Inflammatory macrophage (primary cell): ENCODE results near the gene PTPRG.
"Not testable (repeated sequence)": the region's sequence is repeated elsewhere in the genome, so short reads cannot be mapped to it uniquely, and the experiment has no call there.

ENCODE experiments used
- DNase-seq, 2 donors: peaks; one replicate each; pipeline ENCODE4 v3.0.0-alpha.2; 2020 to 2022
- total RNA-seq, 18 experiments: gene quantifications; one replicate each; lab custom pipeline; 2026; ENCODE audit warnings: mixed read lengths in 6 of 18, inconsistent platforms in 2 of 18; lab: John Stamatoyannopoulos, UW

PTPRG gene
- 0 to 0.36 (median 0.12) reads per million in 18 experiments for total RNA-seq

DNA sequence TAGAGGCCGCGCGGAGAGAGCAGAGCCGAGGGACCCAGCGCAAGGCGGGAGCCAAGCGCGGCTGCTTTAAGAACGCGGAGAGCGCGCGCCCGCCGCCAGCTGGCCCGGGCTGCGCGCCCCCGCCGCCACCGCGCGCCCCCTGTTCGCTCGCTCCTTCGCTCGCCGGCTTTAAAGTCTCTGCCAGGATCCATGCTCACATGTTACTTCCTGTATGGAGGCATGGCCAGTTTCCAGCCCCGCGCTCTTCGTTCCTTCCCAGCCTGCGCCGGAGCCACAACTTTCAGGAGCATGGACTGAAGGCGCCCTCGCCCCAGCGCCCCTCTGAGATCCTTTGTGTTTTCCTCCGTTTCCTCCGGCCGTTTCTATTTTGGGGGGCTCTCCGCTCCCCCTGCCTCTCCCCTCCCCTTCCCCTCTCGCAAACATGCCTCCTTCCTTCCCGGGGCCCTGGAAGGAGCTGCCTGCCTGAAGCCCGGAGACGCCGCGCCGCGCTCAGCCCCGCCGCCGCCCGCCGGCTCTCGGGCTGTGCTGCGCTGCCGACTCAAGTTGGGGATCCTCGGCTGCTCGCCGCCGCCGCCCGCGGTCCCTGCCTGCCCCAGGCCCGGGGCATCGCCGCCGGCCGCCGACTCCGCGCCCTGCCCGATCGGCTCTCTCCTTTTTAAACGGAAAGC, at the start of gene PTPRG:
Gene PTPRG (plus strand): TSS at position 198 of the 668 bp plus-strand sequence. CDS start 717 bp downstream, outside the sequence.
- DNase-seq: no peak

DNA sequence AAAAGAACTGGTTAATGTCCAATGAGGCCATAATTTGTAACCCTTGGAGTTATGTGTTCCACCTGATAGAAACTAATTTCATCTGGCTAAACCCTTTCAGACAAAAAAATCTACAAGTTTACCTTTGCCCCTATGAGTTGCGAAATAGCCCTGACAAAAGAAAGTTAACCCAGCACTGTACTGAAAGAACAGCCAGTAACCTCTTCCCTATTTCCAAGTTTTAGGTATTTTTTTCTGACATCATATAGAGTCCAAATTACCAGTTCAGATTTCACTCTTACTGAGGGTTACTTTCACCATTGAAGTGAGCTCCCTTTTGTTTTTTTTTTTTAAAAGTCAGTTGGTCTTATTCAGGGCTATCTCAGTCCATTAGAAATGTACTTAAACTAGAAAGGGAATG, 42.8 kb upstream of the PTPRG start:
- DNase-seq: no peak

DNA sequence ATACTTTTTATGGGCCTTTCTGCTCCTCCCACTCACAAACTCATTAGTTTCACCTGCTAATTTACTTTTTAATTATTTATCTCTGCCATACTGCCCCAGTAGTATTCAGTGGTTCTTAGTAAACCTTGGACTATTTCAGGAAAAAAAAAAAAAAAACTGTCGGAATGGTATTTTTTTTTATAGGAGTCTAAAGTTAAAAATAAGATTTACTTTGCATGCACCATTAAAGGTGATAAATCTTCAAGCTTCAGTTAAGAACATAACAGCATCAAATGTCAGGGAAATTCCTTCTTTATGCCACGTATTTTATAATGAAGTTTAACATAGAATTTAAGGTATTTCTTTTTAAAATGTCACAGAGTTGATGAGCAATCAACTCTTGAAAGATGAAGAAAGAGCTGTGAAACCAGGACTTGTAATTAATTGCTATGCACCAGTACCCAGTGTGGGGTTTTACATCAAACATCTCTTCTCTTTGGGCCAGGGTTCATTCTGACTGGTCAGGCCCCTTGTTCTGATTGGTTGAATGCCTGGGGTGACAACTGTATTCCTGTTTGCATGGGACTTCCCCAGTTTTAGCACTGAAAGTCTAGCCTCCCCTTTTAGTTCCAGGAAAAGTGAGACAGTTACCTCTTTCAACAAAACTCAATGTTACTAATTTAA, 40.3 kb upstream of the PTPRG start:
- no peak for DNase-seq

DNA sequence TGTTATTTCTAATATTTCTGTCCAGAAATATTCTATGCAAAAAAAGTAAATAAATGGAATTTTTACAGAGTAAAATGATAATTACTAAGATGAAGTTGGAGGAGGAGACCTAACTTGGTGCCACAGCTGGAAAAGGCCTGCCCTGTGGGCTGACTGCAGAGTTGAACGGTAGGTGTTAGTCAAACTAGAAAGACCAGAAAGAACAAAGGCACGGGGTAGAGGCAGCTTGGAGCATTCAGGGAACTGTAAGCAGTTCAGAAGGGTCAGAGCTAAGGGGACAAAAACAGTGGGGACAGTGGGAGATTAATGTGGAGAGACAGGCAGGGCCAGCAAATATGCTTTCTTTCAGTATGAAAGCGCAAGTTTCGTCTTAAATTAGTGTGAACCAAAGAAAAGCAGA, 39.3 kb upstream of the PTPRG start:
- no peak for DNase-seq

DNA sequence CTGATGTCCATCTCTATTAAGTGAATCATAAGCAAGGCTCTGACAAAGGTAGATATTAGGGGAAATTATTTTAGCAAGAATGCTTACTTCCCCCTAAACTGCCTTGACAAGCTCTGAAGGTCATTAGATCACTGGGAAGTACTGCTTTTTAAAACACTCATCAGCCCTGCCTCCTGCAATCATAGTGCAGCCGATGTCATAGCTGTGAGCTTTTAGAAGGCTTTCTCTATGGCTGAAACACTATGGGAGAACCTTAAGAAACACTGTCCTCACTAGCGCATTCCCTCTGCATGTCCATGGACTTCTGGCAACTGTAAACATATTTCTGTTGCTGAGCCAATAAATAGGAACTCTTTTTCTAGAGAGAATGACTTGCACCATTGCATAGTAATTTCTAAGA, 38.7 kb upstream of the PTPRG start:
- DNase-seq: no peak

DNA sequence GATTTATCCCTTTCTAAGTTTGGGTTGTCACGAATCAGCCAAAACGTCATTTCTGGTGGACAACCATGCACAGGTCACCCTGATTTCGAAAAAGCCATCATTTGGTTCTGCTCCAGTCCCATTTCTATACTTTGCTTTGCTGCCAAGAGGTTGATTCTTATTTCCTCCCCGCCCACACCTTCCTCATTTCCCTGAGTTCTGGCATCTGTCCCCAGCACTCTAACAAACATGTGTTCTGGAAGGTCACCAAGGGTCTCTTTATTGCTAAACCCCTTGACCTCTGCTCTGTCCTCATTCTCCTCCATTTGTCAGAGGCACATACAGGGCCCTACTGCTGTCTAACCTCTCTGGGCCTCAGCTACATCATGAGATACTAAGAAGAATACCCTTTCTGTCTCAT, 36.4 kb upstream of the PTPRG start:
- DNase-seq: peak; percentile 1 to 4

DNA sequence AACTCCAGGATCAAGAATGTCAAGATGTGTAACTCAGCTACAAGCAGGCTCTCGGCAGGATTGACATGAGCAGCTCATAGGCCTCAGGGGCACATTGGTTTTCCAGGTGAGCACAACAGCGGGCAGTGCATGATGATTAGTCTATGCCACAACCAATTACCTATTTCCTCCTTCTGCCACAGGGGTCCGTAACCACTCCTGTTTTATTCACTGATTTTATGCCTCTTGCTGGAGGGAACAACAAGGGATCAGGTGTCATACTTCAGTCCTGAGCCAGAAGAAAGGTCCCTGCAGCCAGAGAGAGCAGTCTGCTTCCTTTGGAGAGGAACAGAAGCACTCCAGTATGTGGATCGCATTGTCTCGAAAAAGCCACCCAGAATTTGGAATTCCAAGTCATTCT, 35.1 kb upstream of the PTPRG start:
- DNase-seq: no peak

DNA sequence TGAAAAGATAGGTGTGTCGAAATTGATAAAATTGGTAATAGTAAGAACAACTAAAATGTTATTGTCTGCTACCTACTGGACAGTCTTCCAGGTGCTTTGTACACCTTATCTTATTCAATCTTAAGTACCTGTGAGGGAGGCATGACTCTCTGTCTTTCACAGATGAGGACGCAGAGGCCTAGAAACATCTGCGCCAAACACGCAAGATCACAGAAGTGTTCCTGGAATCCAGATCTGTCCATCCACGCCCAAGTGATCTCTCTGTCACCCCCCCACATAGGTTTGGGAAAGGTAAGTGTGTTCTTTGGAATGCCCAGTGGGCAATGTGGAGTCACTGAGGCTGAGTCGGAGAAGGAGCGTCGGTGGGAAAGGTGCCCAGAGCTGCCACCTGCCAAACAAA, 34.4 kb upstream of the PTPRG start:
- no peak for DNase-seq

DNA sequence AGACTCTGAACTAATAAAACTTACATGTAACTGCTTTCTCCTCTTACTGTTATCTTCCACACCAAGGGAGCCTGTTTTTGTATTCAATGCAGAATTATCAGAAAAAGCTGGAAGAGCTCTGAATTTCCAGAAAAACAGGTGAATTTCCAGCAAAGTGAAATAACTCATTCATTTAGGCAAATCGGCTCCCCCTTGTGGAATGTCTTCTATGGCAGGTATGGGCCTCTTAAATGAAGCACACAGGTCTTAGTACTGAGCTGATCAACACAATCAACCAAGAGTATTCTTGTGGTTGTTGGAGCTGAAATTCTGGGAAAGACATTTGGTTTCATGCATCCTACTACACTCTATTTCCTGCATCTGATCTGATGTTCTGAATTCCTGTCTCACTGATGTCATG, 31.0 kb upstream of the PTPRG start:
- no peak for DNase-seq

DNA sequence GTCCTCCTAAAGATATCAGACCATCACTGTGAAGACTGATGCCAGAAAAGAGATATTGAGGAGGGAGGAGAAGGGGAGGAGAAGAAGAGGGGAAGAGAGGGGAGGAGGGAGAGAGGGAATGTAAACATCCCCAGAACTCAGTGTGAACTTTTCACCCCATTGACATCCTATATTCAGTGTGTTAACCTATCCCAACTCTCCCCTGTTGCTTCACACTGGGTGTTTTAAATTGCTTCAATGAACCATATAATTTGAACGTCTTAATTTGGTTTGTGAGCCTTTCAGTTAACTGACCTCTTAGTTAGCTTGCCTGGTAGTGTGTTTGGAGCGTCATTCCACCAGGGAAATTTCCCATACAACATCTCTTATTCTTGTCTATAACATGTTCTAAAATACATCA, 29.8 kb upstream of the PTPRG start:
- no peak for DNase-seq

DNA sequence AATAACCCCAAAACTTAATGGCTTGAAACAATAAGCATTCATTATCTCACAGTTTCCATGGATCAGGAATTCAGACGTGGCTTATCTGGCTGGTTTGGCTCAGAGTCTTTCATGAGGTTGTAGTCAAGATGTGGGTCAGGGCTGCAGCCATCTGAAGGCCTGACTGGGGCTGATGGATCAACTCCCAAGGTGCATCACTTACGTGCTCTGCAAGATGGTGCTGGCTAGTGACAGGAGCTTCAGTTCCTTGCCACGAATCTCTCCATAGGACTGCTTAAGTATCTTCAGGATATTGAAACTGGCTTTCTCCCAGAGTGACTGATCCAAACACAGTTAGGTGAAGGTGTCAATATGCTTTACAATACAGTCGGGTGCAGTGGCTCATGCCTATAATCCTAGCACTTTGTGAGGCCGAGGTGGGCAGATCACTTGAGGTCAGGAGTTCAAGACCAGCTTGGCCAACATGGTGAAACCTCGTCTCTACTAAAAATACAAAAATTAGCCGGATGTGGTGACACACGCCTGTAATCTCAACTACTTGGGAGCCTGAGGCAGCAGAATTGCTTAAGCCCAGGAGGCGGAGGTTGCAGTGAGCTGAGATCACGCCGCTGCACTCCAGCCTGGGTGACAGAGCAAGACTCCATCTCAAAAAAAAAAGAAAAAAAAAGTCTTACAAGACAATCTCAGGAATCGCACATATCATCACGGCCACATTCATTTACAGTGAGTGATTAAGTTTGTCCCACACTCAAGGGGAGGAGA, 28.5 kb upstream of the PTPRG start:
- DNase-seq: no peak

DNA sequence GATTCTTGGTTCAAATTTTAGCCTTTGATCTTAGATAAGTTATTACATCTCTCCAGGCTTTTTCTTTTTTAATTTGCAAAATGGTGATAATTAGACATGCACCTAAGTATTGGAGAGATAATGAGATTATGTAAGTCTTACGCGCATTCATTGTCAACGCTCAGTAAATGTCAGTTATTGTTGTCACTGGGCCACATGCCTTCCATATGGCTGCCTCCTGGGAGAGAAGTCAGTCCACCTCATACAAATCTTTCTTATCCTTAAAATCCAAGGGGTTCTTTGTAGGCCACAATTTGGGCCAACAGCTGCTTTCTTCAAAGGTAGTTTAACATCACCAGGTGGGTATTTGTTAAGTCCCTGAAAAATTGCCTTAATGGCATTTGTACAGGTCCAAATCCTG, 25.5 kb upstream of the PTPRG start:
- DNase-seq: no peak

DNA sequence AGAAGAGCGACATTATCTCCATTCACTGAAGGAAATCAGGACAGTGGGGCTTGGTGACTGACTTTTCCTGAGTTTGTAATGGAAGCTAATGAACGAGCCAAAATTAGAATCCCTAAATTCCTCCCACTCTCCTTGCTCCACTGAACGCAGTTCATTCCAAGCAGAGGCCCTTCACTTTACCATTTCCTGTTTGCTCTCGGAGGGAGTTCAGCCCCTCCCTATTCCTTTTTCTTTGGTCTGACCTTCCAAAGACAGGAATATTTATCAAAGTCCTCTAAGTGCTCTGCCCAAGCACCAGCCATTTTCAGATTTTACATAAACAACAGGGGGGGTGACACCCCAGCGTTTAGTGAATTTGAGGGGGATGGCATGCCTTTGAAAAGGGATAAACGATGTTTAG, 24.0 kb upstream of the PTPRG start:
- no peak for DNase-seq

DNA sequence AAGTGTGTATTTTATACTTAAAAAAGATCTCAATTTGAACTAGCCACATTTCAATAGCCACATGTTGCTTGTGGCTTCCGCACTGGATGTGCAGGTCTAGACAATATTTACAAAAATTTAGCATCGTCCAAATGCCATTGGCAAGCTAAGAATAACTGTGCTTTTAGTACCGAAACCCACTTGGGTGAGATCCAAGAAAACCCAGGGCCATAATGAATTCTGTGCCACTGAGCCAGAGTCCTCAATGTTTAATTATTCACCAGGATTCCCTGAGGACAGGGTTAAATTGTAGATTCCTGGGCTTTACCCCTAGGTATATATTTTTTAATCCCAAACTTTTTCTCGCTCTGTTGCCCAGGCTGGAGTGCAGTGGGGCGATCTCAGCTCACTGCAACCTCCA, 22.9 kb upstream of the PTPRG start:
- DNase-seq: no peak

DNA sequence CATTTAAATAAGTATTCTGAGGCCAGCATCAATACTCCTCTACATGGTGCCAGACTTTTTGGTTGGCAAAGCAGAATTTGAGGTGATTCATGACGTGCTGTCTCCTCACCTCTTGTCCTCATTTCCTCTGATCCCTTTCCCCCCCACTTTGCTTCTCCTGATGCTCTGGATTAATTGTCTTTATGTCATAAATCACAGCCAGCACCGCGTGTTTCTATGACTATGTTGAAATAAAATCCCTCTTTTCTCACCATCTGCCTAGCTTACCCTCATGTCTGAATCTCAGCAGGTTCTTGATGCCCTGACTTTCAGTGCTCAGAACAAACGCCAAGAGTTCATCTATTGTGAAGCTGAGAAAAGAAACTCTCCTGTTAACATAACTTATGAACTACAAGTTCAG, 19.7 kb upstream of the PTPRG start:
- DNase-seq: no peak

DNA sequence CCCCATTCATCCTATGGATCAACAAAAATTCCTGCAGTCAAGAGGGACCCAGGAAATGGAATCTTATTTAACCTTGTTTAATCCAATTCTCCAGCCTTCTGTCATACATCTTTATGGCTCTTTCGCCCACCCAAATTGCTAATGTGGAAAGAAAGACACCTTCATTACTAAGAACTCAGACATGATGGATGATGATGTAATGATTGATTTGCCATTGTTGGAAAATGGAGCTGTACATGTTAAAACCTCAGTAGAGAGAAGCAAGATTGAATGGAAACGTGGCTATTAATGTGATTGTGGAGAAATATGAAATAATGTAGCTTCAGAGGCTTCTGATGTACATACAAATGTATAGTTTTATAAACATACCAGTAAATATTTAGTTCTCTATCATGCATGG, 15.7 kb upstream of the PTPRG start:
- DNase-seq: no peak

DNA sequence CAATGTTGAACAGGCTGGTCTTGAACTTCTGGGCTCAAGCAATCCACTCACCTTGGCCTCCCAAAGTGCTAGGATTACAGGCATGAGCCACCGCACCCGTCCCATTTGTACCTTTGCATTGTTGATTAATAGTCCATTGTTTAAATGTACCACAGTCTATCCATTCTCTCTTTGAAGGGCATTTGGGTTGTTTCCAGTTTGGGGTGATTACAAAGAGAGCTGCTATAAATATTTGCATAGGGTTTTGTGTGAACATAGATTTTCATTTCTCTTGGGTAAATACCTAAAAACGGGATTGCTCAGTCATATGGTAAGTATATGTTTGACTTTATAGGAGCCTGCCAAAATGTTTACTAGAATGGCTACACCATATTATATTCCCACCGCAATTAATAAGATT, 13.7 kb upstream of the PTPRG start:
- DNase-seq: no peak

DNA sequence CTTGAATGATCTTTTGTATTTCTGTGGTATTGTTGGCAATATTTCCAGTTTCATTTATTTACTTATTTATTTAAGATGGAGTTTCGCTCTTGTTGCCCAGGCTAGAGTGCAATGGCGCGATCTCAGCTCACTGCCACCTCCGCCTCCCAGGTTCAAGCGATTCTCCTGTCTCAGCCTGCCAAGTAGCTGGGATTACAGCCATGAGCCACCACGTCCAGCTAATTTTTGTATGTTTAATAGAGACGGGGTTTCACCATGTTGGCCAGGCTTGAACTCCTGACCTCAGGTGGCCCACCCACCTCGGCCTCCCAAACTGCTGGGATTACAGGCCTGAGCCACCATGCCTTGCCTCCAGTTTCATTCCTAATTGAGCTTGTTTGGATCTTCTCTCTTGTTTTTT, 8.7 kb upstream of the PTPRG start:
- not testable (repeated sequence) for DNase-seq

DNA sequence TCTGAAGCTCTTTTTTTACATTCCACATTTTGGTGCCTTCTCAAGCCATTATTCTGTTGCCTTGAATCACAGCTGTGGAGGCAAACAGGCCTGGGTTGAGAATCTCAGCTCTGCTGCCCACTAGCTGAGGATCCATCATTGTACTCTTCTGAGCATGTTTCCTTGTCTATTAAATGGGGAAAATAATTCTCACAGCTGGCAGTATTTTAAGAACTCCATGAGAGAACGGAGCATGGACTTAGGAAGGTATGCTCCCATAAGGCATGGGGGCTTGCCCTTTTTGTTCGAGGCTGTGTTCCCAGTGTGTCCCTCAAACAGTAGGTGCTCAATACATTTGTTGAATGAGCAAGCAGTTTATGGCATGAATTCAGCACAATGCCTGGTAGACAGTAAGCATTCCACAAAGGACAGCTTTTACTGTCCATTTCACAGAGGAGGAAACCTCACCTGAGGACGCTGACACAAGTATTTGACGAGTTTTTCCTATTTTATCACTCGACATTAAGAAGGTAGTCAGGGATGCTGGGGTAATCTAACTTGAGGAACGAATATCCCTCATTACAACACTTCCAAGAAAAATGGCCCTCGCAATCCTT, 2.1 kb upstream of the PTPRG start:
- no peak for DNase-seq

DNA sequence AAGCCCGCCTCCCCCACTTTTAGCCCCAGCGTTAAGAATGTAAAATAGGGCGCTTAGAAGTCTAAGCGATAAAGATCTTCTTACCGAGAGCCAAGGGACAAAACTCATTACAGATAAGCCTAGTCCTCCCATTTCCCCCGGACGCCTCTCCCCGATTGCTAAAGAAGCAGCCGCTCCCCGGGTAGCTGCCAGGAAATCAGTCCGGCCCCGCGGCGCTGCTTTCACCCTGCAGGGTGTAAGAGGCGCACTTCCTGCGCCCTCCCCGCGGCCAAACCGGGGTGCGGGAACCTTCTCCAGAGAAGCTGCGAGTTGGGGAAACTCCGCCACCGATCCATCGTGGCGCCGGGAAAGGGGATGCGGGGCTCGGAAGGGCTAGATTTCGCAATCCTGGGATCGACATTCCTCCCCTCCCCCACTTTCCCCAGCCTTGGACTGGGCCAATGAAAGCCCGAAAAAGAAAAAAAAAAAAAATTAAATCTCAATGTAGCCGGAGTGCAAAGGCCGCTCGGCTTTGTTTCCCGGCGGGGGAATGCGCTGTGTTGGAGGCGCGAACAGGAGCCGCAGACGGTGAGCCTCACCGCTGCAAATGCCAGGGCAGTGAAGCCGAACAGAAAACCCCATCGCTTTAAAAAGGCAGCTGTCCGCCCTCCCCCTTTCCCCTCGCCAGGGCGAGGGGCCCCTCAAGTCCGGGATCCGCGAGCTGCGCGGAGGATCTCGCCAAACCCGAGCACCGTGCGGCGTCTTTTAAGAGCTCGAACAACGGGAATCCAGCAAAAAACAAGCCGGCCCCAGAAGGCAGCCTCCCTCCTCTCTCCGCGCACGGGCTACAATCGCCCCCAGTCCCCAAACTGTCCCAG, 626 bp upstream of the PTPRG start:
- DNase-seq: no peak

DNA sequence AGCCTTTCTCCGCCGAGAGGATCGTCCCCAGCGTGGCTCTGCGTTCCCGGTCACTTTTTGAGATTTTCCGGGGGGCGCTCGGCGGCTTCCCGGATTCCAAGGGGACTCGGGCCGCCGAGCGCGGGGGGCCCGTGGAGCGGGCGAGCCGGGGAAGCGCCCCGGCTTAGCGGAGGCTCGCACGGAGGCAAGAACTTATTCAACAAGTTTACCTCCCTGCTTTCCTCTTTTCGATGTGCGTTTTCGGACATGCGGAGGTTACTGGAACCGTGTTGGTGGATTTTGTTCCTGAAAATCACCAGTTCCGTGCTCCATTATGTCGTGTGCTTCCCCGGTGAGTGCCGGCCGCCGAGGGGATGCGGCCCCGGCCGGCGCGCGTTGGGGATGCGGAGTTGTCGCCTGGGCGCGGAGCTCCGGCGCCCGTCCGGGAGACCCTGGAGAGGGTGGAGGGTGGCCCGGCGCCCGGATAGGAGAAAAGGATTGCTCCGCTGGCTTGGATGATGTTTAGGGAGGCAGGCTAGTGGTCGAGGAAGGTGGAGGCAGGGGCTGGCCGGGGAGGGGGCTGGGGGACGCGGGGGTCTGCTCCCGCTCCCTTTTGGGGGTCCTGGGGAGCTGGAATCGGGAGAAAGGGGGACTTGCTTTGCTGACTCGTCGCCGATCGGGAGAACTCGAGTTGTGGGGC, 810 bp downstream of the PTPRG start:
- DNase-seq: no peak
